Stimulated activated CD8-positive, alpha-beta memory T cell treated with anti-CD3 and anti-CD28 coated beads, Interleukin-4, amount 100 ng/mL, for 48 hours (primary cell): ENCODE results near the gene VWA5B1.

Source experiments
- DNase-seq: peaks from one replicate; pipeline ENCODE4 v3.0.0-alpha.2; 2020

VWA5B1 gene

GRCh38 chr1:20322825-20323612 is 32.3 kb downstream of the VWA5B1 start:
- DNase-seq, result peak; percentile 37

GRCh38 chr1:20323613-20323920 is 32.9 kb downstream of the VWA5B1 start:
- DNase-seq, result no peak

- no peak for DNase-seq
Observed at GRCh38 chr1:20324704-20325406, 34.2 kb downstream of the VWA5B1 start.

- DNase-seq, result no peak
Observed at GRCh38 chr1:20325407-20325843, 34.8 kb downstream of the VWA5B1 start.

- DNase-seq, result no peak
Observed at GRCh38 chr1:20325844-20326420, 35.3 kb downstream of the VWA5B1 start.

- DNase-seq, result no peak
Observed at GRCh38 chr1:20327467-20327866, 36.8 kb downstream of the VWA5B1 start.

GRCh38 chr1:20328201-20328600 is 37.5 kb downstream of the VWA5B1 start:
- no peak for DNase-seq

GRCh38 chr1:20329793-20330542 is 39.3 kb downstream of the VWA5B1 start:
- DNase-seq, result no peak

GRCh38 chr1:20334103-20334502 is 43.4 kb downstream of the VWA5B1 start:
- DNase-seq, result no peak

GRCh38 chr1:20336105-20336605 is 45.5 kb downstream of the VWA5B1 start:
- no peak for DNase-seq

GRCh38 chr1:20337581-20337980 is 46.9 kb downstream of the VWA5B1 start:
- DNase-seq, result no peak

GRCh38 chr1:20339811-20340457 is 49.3 kb downstream of the VWA5B1 start:
- DNase-seq, result no peak

- DNase-seq, result no peak
Observed at GRCh38 chr1:20342294-20343148, 51.8 kb downstream of the VWA5B1 start.

- peak; percentile 41 for DNase-seq
Observed at GRCh38 chr1:20343149-20343937, 52.7 kb downstream of the VWA5B1 start.

- no peak for DNase-seq
Observed at GRCh38 chr1:20343938-20344302, 53.2 kb downstream of the VWA5B1 start.

- DNase-seq, result no peak
Observed at GRCh38 chr1:20344738-20345137, 54.1 kb downstream of the VWA5B1 start.

- no peak for DNase-seq
Observed at GRCh38 chr1:20345419-20345818, 54.7 kb downstream of the VWA5B1 start.

GRCh38 chr1:20346433-20346832 is 55.8 kb downstream of the VWA5B1 start:
- DNase-seq, result no peak

GRCh38 chr1:20347699-20348098 is 57.0 kb downstream of the VWA5B1 start:
- DNase-seq, result no peak

- no peak for DNase-seq
Observed at GRCh38 chr1:20348326-20348915, 57.7 kb downstream of the VWA5B1 start.

GRCh38 chr1:20349561-20349960 is 58.9 kb downstream of the VWA5B1 start:
- no peak for DNase-seq
